Dedifferentiated amniotic fluid mesenchymal stem cell (primary cell): ENCODE measurements around the gene QSOX1.
"Not testable (repeated sequence)": the region's sequence is repeated elsewhere in the genome, so short reads cannot be mapped to it uniquely, and the experiment has no call there.

Source experiments
- DNase-seq: peaks from one replicate; pipeline ENCODE4 v3.0.0-alpha.2; 2016; ENCODE audit errors: extremely low spot score

The QSOX1 gene

GRCh38 chr1:180154325-180155181 lies at the start of gene QSOX1:
Gene QSOX1, plus strand, starts transcription at chr1:180154869. Its CDS starts 39 bp downstream, at chr1:180154908.
- peak; percentile 79 for DNase-seq

GRCh38 chr1:180112091-180112490 lies 42.6 kb upstream of the QSOX1 start:
- no peak for DNase-seq

GRCh38 chr1:180112984-180113647 lies 41.6 kb upstream of the QSOX1 start:
- peak; percentile 34 for DNase-seq

- DNase-seq: no peak
Observed at GRCh38 chr1:180114396-180114945, 40.2 kb upstream of the QSOX1 start.

- no peak for DNase-seq
Observed at GRCh38 chr1:180116964-180117763, 37.5 kb upstream of the QSOX1 start.

GRCh38 chr1:180117764-180118116 lies 36.9 kb upstream of the QSOX1 start:
- peak; percentile 64 for DNase-seq

- DNase-seq: no peak
Observed at GRCh38 chr1:180119837-180120236, 34.8 kb upstream of the QSOX1 start.

GRCh38 chr1:180123463-180123936 lies 31.2 kb upstream of the QSOX1 start:
- DNase-seq: no peak

- DNase-seq: no peak
Observed at GRCh38 chr1:180130651-180131050, 24.0 kb upstream of the QSOX1 start.

GRCh38 chr1:180131510-180131909 lies 23.2 kb upstream of the QSOX1 start:
- DNase-seq: no peak

- DNase-seq: no peak
Observed at GRCh38 chr1:180133193-180133592, 21.5 kb upstream of the QSOX1 start.

- DNase-seq: not testable (repeated sequence)
Observed at GRCh38 chr1:180133688-180134087, 21.0 kb upstream of the QSOX1 start.

- DNase-seq: no peak
Observed at GRCh38 chr1:180135535-180135934, 19.1 kb upstream of the QSOX1 start.

GRCh38 chr1:180136331-180136967 lies 18.2 kb upstream of the QSOX1 start:
- DNase-seq: no peak

GRCh38 chr1:180136968-180137356 lies 17.7 kb upstream of the QSOX1 start:
- no peak for DNase-seq

- DNase-seq: no peak
Observed at GRCh38 chr1:180137776-180138175, 16.9 kb upstream of the QSOX1 start.

GRCh38 chr1:180141381-180141934 lies 13.2 kb upstream of the QSOX1 start:
- no peak for DNase-seq

- DNase-seq: no peak
Observed at GRCh38 chr1:180143359-180143758, 11.3 kb upstream of the QSOX1 start.

GRCh38 chr1:180144659-180145357 lies 9.9 kb upstream of the QSOX1 start:
- no peak for DNase-seq

- no peak for DNase-seq
Observed at GRCh38 chr1:180145446-180145845, 9.2 kb upstream of the QSOX1 start.
